Measurements from ENCODE around the gene MYO6.

MYO6 gene

DNA sequence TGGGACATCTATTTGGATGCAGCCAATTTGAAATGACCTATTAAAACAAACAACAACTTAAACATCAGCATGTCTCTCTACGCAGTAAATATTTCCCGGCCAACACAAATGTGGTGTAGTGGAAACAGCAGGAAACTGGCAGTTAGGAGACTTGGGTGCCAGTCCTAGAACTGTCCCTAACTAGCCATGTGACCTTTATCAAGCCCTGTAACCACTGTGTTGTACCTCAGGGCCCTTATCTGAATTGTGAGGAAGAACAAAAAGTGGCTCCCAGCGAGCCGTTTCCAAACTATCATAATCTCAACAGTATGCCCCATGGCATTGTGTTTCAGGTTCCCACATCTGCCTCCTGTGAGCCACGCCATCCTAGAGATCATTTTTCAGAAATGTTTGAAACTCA lies 198.9 kb downstream of the MYO6 start:
- DNase-seq (ENCODE audit: low spot score), result no peak

- DNase-seq (ENCODE audit: low spot score), result no peak
Observed at GRCh38 chr6:75952128-75952527, 203.1 kb downstream of the MYO6 start.

- no peak for DNase-seq (ENCODE audit: low spot score)
Observed at GRCh38 chr6:75963569-75963968, 214.5 kb downstream of the MYO6 start.

DNA sequence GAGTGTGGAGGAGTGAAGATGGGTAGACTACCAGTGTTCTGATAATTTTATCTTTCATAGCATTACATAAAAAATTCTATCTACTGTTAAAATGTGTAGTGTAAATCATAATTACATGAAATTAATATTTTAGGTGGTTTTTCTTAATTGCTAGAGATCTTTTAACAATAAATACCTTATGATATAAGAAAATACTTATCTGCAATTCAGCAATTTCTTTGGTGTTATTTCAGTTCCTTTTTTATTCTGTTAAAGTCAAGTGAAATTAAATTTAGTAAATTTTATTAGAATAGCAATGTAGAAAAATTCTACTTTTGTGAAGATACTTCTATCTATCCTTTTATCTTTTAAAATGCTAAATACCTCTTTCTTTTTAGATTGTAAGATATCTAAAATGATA lies 219.1 kb downstream of the MYO6 start:
- no peak for DNase-seq (ENCODE audit: low spot score)
